Subcutaneous abdominal adipose tissue (tissue), 5 donors: ENCODE measurements around the gene KAT2A.

Experiments used
- H3K27ac ChIP-seq: one replicate; pipeline ENCODE4 v1.7.0; 2013; ENCODE audit warnings: low read depth, mild to moderate bottlenecking, inconsistent platforms, low read length, moderate library complexity
- H3K27me3 ChIP-seq, 5 donors: one replicate each; pipeline ENCODE4 v1.7.0; 2013; ENCODE audit warnings: low read length in 5 of 5, inconsistent platforms in 1 of 5; ENCODE audit not compliant: control insufficient read depth in 5 of 5, insufficient read depth in 4 of 5
- H3K36me3 ChIP-seq, 5 donors: one replicate each; pipeline ENCODE4 v1.7.0; 2013; ENCODE audit warnings: low read length in 5 of 5; ENCODE audit not compliant: control insufficient read depth in 5 of 5, insufficient read depth in 5 of 5
- H3K4me1 ChIP-seq, 5 donors: one replicate each; pipeline ENCODE4 v1.7.0; 2013; ENCODE audit warnings: low read length in 5 of 5, mild to moderate bottlenecking in 3 of 5, moderate library complexity in 1 of 5; ENCODE audit not compliant: control insufficient read depth in 5 of 5, insufficient read depth in 5 of 5
- H3K4me3 ChIP-seq, 5 donors: one replicate each; pipeline ENCODE4 v1.7.0; 2013; ENCODE audit warnings: low read length in 5 of 5, low read depth in 1 of 5
- H3K9ac ChIP-seq, 5 donors: one replicate each; pipeline ENCODE4 v1.7.0; 2013; ENCODE audit warnings: low read length in 5 of 5, mild to moderate bottlenecking in 4 of 5, moderate library complexity in 3 of 5
- H3K9me3 ChIP-seq, 5 donors: one replicate each; pipeline ENCODE4 v1.7.0; 2013; ENCODE audit warnings: low read length in 5 of 5; ENCODE audit not compliant: control insufficient read depth in 5 of 5
- donor health status: healthy.
- donor health status: healthy.
- donor health status: healthy.
- donor health status: healthy.
- donor health status: healthy.

The KAT2A gene

GRCh38 chr17:42079541-42079940 is 41.6 kb downstream of the KAT2A start:
- Histone ChIP-seq H3K27me3 (peaks cover 0 to 11% (median 5%) of the 10 kb centered on the region in 5 donors), H3K36me3 (no peaks in the 10 kb centered on the region), H3K27ac (no peak overlapping the region), H3K9ac (no peak overlapping the region), H3K9me3 (no peaks in the 10 kb centered on the region), H3K4me1 (no peaks in the 10 kb centered on the region), H3K4me3 (no peak overlapping the region)

DNA sequence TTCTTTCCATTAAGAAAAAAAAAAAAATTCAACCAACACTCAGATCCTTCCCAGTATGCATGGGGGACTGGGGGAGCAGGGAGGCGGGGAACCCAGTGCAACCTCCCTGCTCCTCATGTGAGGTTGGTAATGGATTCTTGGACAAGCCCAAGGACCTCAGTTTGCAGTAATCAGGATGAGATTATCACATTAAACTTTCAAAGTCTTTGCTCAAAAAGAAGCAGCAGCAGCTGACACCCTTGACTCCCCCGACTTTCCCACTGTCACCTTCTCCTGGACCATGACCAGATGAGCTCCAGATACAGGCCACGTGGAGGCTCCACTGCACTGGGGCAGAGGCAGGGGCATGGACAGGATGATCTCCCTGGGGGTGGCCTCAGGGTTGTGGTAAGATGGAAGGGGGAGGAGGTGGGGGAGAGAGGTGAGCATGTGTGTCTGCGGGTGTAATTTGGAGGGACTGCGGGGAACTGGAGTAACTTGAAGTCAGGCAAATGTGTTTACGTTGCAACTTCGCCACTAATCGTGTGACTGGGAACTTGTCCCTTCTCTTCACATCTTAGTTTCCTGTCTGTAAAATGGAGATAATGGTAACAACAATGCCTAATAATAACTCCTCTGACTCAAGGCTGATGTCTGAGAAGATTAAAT is 42.6 kb downstream of the KAT2A start:
- Histone ChIP-seq H3K27me3 (peaks cover 2 to 13% (median 5%) of the 10 kb centered on the region in 5 donors), H3K9ac (no peak overlapping the region), H3K4me3 (no peak overlapping the region), H3K4me1 (no peaks in the 10 kb centered on the region), H3K36me3 (no peaks in the 10 kb centered on the region), H3K9me3 (no peaks in the 10 kb centered on the region), H3K27ac (no peak overlapping the region)

- peaks cover 8 to 19% (median 11%) of the 10 kb centered on the region in 5 donors for H3K27me3 ChIP-seq
- no peaks in the 10 kb centered on the region for H3K9me3 ChIP-seq
- H3K36me3 ChIP-seq: no peaks in the 10 kb centered on the region
- peaks cover 0 to 1% (median under 1%) of the 10 kb centered on the region in 5 donors for H3K4me1 ChIP-seq
- H3K9ac ChIP-seq: no peak overlapping the region
- H3K27ac ChIP-seq: no peak overlapping the region
- no peak overlapping the region for H3K4me3 ChIP-seq
These were observed 43.4 kb downstream of the KAT2A start for GRCh38 chr17:42077755-42078154.

DNA sequence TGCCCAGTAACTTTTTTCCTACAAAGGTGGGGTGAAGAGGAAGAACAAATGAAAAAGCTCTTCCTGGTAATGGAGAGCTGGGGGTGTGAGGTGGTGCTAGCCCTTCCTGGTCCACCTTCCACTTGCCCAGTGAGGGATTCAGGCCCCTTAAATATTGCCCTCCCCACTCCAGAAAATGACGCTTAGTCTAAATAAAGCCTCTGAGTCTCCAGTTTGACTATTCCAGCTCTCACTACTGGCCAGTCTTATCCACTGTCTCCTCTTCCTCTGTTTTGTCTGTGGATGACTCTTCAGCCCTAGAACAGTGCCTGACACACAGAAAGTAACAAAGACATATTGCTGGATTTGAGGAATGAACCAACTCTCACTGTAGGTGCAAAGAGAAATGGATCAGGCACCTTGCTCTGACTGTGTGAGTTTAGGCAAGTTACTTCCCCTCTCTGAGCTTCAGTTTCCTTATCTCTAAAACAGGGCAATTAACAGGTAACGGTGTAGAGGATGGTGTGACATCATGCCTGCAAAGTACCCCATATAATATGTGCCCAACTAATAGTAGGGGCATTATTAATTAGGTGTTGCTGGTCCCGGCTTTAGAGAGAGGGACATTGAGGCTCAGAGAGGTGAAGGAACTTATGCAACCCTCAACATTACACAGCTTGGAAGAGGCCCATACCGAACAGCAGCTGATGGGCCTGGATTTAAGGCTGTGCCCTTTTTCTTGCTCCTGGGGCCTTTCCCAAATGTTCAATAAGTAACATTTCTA is 44.2 kb downstream of the KAT2A start:
- no peak overlapping the region for H3K4me3 ChIP-seq
- peaks cover 11 to 27% (median 18%) of the 10 kb centered on the region in 5 donors for H3K27me3 ChIP-seq
- no peak overlapping the region for H3K9ac ChIP-seq
- H3K36me3 ChIP-seq: no peaks in the 10 kb centered on the region
- H3K4me1 ChIP-seq: peaks cover 0 to 9% (median 6%) of the 10 kb centered on the region in 5 donors
- no peak overlapping the region for H3K27ac ChIP-seq
- no peaks in the 10 kb centered on the region for H3K9me3 ChIP-seq

- no peaks in the 10 kb centered on the region for H3K36me3 ChIP-seq
- peaks cover 22 to 38% (median 30%) of the 10 kb centered on the region in 5 donors for H3K27me3 ChIP-seq
- no peak overlapping the region for H3K9ac ChIP-seq
- H3K9me3 ChIP-seq: no peaks in the 10 kb centered on the region
- H3K4me1 ChIP-seq: peaks cover 0 to 13% (median 10%) of the 10 kb centered on the region in 5 donors
- no peak overlapping the region for H3K27ac ChIP-seq
- H3K4me3 ChIP-seq: no peak overlapping the region
These were observed 45.4 kb downstream of the KAT2A start for GRCh38 chr17:42075789-42076188.

DNA sequence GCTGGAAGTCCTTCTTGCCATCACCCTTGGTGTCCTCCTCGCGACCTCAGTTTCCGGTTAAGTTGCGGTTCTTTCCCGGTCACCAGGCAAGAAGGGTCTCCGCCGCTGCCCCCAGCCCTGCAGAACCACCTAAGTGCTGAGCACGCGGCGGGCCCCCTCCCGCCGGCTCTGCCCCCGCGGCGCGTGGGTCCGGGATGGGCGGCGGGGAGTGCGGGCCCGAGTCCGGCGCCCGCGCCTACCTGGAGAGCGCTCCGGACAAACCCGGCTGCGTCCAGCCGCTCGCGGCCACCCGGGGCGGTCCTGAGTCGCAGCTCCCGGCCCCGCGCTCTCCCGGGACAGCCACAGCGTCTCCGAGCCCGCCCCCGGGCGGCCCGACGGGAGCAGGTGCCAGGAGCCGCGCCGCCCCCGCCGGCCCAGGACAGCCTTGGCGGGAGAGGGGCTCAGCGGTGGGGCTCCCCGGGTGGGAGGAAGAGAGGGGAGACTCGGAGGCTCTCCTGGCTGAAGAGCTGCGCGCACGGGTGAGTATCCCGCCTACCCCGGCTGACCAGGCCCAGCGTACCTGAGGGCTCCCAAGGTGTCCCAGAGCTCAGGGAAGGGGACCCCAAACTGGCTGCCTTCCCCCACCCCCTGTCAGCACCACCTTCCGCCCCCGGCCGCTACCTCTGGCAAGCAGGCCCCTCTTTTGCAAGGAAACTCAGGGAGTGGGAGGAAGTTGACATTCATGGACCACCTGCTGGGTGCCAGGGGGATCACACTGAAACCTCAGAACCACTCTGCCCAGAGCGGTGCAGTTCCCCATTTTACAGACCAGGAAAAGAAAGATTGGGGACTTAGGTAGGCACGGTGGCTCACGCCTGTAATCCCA is 48.6 kb downstream of the KAT2A start:
- Histone ChIP-seq H3K27ac (no peak overlapping the region), H3K36me3 (no peaks in the 10 kb centered on the region), H3K4me1 (peaks cover 0 to 19% (median 17%) of the 10 kb centered on the region in 5 donors), H3K27me3 (peaks cover 28 to 34% (median 32%) of the 10 kb centered on the region in 5 donors), H3K9ac (no peak overlapping the region), H3K9me3 (no peaks in the 10 kb centered on the region), H3K4me3 (peak overlapping the region in 2 of 5 donors; percentile 34 to 42)

GRCh38 chr17:42071810-42072209 is 49.4 kb downstream of the KAT2A start:
- Histone ChIP-seq H3K4me3 (peak overlapping the region in 2 of 5 donors; percentile 34 to 42), H3K27ac (no peak overlapping the region)

GRCh38 chr17:42068979-42069378 is 52.2 kb downstream of the KAT2A start:
- peaks cover 0 to 24% (median 20%) of the 10 kb centered on the region in 5 donors for H3K4me1 ChIP-seq

More at GRCh38 chr17:42071810-42072209, 49.4 kb downstream of the KAT2A start:
- no peak overlapping the region for H3K9ac ChIP-seq
- H3K9me3 ChIP-seq: no peaks in the 10 kb centered on the region
- H3K4me1 ChIP-seq: peaks cover 0 to 22% (median 20%) of the 10 kb centered on the region in 5 donors
- H3K36me3 ChIP-seq: no peaks in the 10 kb centered on the region
- H3K27me3 ChIP-seq: peaks cover 28 to 34% (median 32%) of the 10 kb centered on the region in 5 donors

GRCh38 chr17:42067371-42068091 is 53.6 kb downstream of the KAT2A start:
- Histone ChIP-seq H3K27ac (no peak overlapping the region), H3K4me3 (peak overlapping the region in 1 of 5 donors; percentile 9), H3K9ac (no peak overlapping the region), H3K36me3 (no peaks in the 10 kb centered on the region), H3K27me3 (peaks cover 19 to 34% (median 24%) of the 10 kb centered on the region in 5 donors), H3K4me1 (peaks cover 0 to 29% (median 17%) of the 10 kb centered on the region in 5 donors), H3K9me3 (no peaks in the 10 kb centered on the region)

More at GRCh38 chr17:42068979-42069378, 52.2 kb downstream of the KAT2A start:
- Histone ChIP-seq H3K27ac (no peak overlapping the region), H3K9ac (no peak overlapping the region), H3K4me3 (no peak overlapping the region), H3K27me3 (peaks cover 28 to 43% (median 30%) of the 10 kb centered on the region in 5 donors), H3K36me3 (no peaks in the 10 kb centered on the region), H3K9me3 (no peaks in the 10 kb centered on the region)
